ENCODE data around the gene CACNA1C.

CACNA1C gene

DNA sequence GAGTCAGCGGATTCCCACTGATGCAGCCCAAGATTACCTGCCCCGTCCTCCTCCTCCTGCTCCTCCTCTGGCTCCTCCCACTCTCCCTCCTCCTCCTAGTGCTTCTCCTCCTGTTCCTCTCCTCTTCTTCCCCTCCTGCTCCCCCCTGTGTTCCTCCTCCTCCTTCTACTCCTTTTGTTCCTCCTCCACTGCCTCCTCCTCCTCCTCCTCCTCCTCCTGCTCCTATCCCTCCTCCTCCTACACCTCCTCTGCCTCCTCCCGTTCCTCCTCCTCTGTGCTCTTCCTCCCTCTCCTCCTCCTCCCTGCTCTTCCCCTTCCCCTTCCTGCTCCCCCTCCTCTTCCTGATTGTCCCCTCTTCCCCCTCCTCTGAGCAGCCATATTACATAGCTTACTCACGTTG is 141.3 kb downstream of the CACNA1C start:
- FAIRE-seq, result peak; percentile 75
- no peak for DNase-seq (ENCODE audit: low spot score)

DNA sequence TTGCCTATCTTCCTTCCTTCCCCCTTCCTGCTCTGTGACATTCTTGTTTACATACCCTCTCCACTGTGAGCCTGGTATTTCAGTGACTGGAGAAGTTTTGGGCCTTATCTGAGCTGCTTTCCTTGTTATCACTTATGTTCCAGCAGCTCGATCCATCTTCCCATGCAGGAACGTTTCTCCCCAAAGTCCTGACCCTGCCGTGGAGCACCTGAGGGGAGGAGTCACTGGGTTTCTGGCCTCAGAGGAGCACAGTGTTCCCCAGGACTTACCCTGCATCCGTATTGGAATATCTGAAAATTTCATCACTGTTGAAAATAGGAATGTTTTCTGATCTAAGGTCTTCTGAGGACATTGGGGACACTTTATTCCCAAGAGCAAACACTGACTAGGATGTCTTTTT is 141.8 kb downstream of the CACNA1C start:
- DNase-seq (ENCODE audit: low spot score) (no peak), FAIRE-seq (no peak)

DNA sequence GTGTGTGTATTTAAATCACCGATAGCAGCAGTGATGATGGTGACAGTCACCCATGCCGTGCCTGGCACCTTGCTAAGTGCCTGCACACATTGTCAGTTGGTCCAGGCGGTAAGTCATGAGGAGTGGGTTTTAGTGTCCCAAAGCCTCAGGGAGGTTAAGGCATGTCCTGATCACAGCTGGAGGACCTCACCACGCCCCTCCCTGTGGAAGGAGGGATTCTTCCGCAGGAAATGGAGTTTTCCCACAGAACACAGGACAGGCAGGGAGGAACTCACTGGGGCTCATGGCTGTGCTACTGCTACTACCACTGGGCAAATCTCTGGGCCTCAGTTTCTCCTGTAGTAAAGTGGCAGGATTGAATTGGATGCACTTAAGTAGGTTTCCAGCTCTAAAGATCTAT is 142.3 kb downstream of the CACNA1C start:
- FAIRE-seq, result peak; percentile 92
- DNase-seq (ENCODE audit: low spot score), result no peak

DNA sequence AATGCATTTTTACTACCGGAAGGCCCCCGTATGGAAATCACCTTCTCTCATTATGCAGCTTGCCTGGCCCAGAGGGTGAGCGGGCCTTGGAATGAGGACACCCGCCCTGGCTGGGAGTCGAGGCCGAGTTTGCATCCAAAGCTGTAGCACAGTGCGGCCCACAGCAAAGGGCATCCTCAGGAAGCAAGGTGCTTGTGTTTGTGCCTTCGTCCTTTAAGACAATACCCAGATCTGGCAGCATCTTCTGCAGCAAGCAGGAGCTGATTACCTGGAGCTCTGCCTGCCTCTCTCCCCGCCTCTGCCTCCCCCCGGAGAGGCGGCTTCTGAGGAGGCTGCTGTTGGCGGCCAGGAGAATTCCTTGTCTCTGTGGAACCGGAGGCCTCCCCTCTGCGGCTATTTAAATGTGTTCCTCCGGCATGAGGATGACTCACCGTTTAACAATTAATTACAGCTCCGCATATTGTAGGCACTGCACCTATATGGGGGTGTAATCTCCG is 145.3 kb downstream of the CACNA1C start:
- DNase-seq (ENCODE audit: low spot score) (peak; percentile 92), FAIRE-seq (peak; percentile 97)

DNA sequence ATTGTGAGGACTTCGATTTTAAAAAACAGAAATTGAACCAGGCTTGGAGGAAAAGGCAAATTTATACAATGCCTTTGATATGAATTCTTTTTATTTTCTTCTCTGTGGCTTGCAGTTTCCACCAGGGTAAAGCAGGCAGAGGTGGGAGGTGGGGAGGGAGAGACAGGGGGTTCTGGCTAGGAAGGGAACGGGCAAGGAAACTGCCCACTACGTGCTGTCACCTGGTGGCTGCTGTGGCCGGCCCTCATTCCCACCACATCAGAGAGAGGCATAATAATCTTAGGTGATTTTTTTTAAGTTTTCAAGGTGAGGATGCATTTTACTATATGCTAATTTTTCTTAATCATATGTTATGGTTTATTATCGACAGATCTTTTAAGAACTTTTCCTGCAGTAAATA is 145.8 kb downstream of the CACNA1C start:
- DNase-seq (ENCODE audit: low spot score) (peak; percentile 36), FAIRE-seq (peak; percentile 72)

DNA sequence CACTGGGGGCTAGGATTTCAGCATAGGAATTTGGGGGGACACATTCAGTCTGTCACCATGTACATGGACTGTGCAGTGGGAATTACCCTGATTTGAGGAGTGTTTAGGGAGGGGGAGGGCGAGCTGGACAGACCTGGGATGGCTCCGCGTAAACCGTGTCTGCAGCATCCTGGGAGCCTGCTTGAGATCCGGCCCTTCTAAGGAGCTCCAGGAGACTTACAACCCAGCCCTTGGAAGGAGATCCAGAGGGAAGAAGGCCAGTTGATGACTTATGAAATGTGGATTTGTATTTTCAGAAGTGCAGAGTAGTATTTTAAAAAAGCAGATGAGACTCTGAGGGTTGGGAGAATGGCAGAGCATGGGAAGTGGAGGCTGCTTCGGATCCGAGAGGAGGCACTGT is 153.2 kb downstream of the CACNA1C start:
- DNase-seq (ENCODE audit: low spot score), result no peak
- no peak for FAIRE-seq

DNA sequence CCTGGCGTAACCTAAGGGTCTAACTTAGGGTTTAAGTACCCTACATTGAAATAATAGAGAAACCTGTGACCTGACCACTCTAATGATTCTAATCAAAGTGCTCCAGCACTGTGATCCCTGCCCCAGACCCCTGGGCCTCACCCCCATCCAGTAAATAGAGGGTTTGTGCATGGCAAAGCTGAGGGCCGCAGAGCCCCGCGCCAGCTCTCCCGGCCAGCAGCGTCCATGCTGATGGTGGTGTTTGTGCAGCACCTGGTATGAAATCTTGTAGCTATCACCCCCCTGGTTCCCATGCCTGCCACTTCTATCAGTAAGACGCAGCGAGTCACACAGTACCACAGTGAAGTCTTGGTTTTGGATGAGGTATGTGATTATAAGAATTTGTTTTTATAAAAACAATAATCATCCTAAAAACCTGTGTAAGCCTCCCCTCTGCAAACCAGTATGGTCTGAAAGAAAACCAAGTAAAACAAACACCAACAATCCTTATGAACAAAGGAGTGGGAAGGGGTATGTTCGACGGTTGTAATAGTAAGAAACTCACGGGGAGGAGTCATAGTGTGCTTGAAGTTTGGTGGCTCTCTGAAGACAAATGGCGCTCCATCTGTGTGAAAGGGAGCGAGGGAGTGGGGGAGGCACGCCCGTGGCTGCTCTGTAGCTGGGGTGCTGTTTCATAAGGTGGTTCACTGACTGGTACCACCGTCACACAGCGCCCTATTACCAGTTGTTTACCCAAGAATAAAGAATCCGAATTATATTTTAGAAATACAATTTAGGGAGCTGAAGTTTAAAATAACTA is 156.2 kb downstream of the CACNA1C start:
- DNase-seq (ENCODE audit: low spot score), result no peak
- FAIRE-seq, result no peak

DNA sequence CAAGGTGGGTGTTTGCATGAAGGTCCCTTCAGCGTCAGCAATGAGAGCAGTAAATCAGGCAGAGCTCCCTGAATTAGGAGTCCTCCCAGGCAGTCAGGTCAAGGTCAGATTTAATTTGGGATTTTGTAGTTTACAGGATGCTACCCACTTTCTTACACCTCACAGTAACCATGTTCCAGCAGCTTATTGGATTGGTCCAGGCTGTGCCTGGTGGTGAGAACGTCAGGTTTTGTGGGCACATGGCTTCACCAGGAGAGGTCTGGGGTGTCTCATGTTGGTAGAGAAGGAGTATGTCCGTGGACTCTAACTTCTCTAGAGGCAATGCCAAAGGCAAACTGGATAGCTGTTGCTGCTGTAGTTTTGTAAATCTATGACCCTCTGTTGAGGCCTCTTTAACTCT is 158.3 kb downstream of the CACNA1C start:
- DNase-seq (ENCODE audit: low spot score), result no peak
- peak; percentile 53 for FAIRE-seq

DNA sequence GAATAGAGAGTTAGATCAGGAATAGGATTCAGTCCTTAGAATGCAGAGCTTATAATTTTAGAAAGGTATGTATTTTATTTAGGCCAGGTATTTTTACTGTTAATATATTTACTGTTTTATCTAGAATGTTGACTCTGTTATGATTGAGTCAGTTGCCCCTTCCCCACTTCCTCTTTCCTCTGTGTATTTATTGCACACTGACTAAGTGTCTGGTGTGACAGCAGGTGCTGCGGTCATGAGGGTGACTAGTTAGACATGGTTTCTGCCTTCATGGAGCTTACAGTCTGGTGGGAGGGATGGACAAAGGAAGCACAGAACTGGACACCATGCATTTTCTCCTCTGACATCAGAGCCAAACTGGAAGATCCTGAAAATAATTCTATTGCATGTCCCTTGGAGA is 159.8 kb downstream of the CACNA1C start:
- FAIRE-seq, result peak; percentile 81
- DNase-seq (ENCODE audit: low spot score), result no peak

DNA sequence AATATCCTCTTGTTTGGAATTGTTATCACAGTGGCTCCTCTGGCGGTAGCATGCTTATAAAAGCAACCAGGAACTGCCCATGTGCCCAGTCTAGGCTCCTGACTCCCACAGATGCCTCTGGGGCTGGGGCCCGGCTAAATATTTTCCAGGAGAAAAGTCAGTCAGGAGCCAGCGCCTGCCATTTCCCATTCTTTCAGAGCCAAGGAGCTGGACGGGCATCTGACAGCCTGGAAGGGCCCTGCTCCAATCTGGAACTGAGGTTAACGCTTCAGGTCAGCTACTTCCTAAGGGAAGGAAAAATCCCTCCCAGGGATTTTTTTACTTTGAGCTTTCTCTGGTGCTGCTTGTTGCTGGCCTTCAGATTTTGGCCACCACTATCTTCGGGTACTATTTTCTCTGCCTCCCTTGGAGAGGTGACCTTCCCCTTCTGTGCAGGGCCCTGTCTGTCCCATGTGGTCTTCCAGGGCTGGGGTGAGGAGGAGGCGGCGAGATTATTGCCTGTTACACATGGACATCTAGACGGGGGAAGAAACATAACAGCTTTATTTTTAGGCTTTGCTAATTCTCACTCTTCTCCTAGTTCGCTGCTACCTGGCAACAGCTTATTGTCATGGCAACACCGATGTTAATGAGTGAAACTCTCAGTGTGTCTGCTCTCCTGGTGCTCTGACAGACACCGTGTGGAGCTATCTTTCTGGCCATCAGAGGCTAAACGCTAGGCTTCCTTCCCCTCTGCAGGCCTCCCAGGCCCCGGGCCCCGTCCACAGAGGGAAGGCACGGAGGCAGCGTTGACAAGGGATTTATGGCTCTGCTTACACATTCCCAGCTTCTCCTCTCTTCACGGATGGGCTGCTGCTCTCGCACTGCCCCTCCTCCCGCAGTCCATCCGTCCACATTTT is 160.4 kb downstream of the CACNA1C start:
- FAIRE-seq (peak; percentile 61), DNase-seq (ENCODE audit: low spot score) (no peak)

DNA sequence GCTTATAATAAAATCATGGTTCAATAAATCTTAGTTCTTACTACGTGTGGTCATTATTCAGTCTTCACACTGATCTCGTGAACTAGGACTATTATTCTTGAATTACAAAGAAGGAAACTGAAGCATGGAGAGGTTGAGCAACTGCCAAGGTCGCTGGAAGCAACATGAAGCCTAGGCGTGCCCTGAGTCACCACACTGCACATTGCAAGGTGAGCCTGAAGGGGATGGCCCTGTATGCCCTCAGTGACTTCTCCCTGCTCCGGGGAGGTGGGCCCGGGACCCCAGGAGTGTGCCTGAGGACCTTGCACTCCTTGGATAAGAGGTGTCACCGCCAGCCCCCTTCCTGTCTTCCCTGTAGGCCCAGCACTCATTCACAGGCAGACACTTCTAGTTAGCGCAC is 161.6 kb downstream of the CACNA1C start:
- FAIRE-seq (no peak), DNase-seq (ENCODE audit: low spot score) (no peak)

DNA sequence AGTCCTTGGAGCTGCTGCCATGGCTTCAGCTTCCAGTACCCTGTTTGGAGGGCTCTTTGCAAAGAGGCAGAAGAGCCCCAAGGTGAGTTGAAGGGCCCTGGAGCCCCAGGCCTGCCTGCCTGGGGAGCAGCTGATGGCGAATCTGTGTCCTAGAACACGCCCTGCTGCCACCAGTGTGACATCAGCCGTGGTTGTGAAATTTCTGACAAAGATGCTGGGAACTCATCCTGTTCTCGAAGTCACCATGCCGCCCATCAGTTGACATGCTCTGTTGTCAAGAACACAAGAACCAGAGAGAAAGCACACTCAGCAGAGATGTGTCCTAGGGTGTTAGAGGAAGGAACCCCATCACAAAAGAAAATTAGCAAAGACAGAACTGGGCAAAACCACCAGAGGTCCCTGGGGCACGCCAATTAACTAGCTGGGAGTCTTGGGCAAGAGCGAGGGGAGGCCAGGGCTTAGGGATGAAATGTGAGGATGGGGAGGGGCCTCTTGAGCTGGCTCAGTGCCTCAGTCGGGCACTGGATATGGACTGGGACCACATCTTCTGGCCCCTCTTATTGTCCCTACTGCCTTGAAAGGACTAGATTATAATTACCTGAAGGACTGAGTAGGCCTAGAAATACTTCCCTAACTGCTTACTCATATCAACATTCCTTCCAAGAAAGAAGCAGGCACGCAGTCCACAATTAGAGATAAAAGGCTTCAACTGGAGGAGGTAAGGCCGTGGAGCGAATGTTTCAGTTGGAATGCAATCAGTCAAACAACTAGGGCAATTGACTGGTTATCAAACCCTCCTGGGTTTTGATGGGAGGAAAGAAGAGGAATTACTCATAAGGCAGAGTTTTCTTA is 163.1 kb downstream of the CACNA1C start:
- FAIRE-seq, result no peak
- no peak for DNase-seq (ENCODE audit: low spot score)

DNA sequence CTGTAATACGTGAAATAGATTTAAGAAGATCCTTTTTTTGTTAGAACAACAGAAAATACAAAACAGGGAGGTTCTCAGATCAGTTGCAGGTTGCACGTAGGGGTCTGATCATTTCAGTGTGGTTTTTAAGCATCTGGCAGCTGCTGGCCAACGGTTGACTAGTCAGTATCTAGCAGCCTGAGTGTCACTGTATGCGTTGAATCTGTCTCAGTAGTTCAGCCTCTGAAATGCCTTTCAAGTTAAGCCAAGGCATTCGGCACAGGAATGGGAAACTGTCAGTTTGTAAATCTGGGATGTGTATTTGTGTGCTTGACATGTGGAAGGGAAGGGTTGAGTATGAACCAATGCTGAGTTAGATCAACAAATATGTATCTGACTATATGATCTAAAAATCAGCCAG is 165.9 kb downstream of the CACNA1C start:
- DNase-seq (ENCODE audit: low spot score) (no peak), FAIRE-seq (no peak)

DNA sequence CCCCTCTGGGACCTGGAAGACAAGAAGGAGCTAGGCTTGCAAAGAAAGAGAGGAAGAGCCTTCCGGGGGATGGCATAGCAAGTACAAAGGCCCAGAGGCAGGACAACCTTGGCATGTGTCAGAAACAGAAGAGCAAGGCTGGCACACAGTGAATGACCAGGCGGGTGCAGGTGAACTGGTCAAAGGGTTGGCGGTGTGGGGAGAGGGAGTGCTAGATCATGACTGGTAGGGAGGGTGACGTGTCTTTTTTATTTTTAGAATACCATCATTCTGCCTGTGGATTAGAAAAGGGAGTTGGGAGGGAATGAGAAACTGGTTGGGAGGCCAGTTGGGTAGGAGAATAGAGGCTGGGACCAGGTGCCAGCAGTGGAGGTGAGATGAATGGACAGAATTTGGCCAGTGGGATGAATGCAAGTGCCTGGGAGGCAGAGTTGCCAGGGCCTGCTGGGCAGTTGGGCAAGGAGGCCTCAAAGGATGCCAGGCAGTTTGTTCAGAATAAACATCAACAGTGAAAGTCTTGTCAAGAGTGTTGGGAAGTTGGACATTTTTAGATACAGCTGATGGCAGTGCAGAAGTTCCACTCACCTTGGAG is 168.3 kb downstream of the CACNA1C start:
- DNase-seq (ENCODE audit: low spot score) (no peak), FAIRE-seq (no peak)

DNA sequence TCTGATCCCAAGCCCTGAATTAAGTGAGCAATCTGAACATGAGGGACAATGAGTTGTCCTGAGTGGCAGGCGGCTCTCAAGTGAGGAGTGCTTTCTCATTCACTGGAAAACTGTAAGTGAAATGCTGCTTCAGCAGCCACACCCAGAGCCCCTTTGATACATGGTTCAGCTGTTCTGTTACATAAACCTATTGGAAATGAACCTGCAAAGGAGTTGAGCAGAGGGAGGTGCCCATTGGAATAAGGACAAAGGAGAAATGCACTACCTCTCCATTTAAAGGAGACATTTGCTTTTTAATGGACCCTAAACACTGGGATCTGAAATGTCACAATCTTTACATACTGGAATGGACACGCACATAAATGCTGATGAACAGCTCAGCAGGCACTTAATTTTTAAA is 169.9 kb downstream of the CACNA1C start:
- DNase-seq (ENCODE audit: low spot score), result no peak
- no peak for FAIRE-seq

DNA sequence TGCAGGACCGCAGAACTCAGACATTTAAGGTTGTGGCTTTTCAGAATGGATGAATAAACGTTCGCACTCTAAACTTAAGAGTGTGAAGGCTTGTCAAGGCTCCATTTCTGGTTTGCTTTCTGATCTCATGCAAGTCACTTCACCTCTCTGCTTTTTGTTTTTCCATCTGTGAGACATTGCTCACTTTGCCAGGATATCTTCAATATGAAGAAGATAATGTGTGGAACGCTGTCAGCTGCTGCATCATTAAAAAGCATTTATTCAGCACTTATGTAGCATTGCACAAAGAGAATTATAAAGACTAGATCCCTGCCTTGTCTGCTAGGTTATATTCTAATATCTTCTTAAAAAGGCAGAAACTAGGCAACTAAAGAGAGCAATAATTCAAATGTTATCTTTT is 172.2 kb downstream of the CACNA1C start:
- FAIRE-seq (no peak), DNase-seq (ENCODE audit: low spot score) (no peak)

DNA sequence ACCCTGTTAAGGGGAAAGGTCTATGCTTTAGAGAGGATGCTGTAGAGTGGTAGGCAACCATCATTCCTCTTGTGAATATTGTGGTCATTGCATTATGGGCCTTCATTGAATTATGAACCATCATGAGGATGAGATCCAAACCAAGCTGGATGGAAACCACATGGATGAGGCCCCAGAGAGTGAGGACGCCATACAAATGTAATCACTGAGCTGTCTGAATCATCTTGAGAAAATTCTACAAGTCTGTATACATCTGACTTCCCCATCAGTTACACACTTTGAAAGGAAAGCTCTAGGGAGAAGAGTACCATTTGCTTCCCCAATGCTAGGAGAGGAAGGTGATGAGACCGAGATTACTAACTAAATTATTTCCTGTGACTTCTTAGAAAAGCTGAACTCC is 172.9 kb downstream of the CACNA1C start:
- DNase-seq (ENCODE audit: low spot score) (no peak), FAIRE-seq (no peak)

DNA sequence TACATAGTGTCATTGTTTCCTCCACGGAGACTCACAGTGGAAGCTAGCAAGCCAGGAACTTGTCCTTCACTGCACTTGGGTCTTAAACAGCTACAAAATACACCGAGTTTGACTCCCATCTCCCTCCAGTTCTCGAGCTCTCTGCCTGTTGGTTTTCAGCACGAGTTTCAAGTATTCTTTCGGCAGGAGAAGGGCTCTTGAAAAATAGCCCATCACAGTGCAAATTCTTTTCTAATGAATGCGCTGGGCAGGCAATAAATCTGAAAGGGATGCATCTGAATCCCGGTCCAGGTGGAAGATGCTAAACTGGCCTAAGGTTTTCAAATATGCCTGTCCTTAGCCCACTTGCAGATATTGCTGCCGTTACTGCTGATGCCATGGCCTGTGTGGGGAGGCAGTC is 173.9 kb downstream of the CACNA1C start:
- DNase-seq (ENCODE audit: low spot score) (no peak), FAIRE-seq (peak; percentile 74)

DNA sequence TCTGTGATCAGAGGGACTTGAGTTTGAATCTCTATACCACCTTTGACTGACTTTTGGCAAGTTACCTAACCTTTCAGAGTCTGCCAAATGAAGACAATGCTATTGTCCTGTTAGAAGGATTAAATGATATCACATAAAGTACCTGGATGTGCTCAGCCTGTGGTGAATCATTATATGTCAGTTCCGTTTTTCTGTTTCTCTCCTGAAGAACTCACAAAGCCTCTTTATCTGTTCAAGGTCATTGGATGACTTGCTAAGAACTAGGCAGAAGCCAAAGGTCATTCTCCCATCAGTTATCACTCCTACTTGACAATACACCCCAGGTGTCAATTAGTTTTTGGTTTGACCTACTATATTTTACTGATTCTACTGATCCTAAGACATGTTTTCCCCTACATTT is 174.6 kb downstream of the CACNA1C start:
- no peak for DNase-seq (ENCODE audit: low spot score)
- no peak for FAIRE-seq

DNA sequence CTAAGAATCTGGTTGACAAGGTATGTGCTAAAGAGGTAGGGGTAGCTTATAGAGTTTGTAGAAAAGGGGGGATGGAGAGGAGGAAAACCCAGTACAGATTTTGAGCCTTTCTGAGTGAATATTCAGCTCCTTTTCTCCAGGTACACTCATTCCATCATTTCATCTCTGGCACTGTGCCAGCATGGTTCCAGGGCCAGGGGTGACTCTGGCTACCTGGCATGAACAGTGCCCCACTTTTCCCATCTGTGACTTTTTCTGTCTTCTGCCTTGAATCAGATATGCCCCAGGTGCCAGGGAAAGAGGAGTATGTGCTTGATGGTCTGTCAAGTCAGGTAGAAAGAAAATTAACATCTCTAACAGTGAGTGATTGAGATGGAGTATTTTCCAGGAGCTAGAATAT is 175.7 kb downstream of the CACNA1C start:
- no peak for FAIRE-seq
- no peak for DNase-seq (ENCODE audit: low spot score)
